GM12878 (cell line): ENCODE data around the gene FOXK1. TPM values are rescaled to one million over a fixed set of nuclear protein-coding genes. Genes with fewer than 3 reads are reported as not detected.

Experiments used
- ATAC-seq: fragments of 200-7000 bp; cut with Tn5 transposase; 3 replicates; pipeline ENCODE4 v1.9.1; 2020; ENCODE audit warnings: mild to moderate bottlenecking, moderate library complexity
- BruUV-seq: library from RNA; stranded (reverse); fragments of 400-500 nt; replicated peaks from 2 replicates; lab custom pipeline; 2021; lab: Mats Ljungman, UMichigan
- CTCF ChIA-PET: fragments of 300-600 bp; sonication (Branson Sonifier 250); formaldehyde crosslinking; extraction: SDS; loops from one replicate; lab custom pipeline; 2021; ENCODE audit warnings: inconsistent platforms; lab: Yijun Ruan, JAX
- POLR2A ChIA-PET: fragments of 350-600 bp; formaldehyde crosslinking; extraction: SDS; loops from one replicate; lab custom pipeline; 2021; ENCODE audit warnings: inconsistent platforms; lab: Charles Lee
- RAD21 ChIA-PET: fragments of 300-600 bp; sonication (Branson Sonifier 250); formaldehyde crosslinking; loops from one replicate; lab custom pipeline; 2023; ENCODE audit warnings: antibody characterized with exemption; ENCODE audit not compliant: unreplicated experiment; lab: Charles Lee
- SMC1A ChIA-PET: fragments of 300-600 bp; sonication (Branson Sonifier 250); formaldehyde crosslinking; loops from one replicate; lab custom pipeline; 2023; ENCODE audit not compliant: unreplicated experiment, uncharacterized antibody; lab: Charles Lee
- DNase-seq: peaks from one replicate; pipeline ENCODE4 v3.0.0-alpha.2; 2011; ENCODE audit warnings: low read depth, low spot score
- FAIRE-seq: peaks from 3 replicates; lab custom pipeline; 2011; peaks lifted over from hg19 to GRCh38; lab: Jason Lieb, UNC
- H2AFZ ChIP-seq: 2 replicates; pipeline ENCODE4 v1.6.0; 2011; ENCODE audit warnings: low read depth, low read length, control low read depth; ENCODE audit not compliant: control insufficient read depth
- H3K27ac ChIP-seq: 2 replicates; pipeline ENCODE4 v1.5.1; 2011; ENCODE audit warnings: control low read depth; ENCODE audit not compliant: control insufficient read depth, insufficient read depth
- H3K27me3 ChIP-seq, 2 experiments: replicated peaks in 1 of 2; 2 replicates each; pipeline versions ENCODE4 v1.6.0 to v1.6.1; 2011; ENCODE audit warnings: low read length in 1 of 2; ENCODE audit not compliant: control insufficient read depth in 2 of 2, insufficient read depth in 2 of 2
- H3K36me3 ChIP-seq, 2 experiments: 2 replicates each; pipeline ENCODE4 v1.5.1; 2011; ENCODE audit warnings: low read length in 1 of 2; ENCODE audit not compliant: control insufficient read depth in 2 of 2, insufficient read depth in 2 of 2
- H3K4me1 ChIP-seq: 2 replicates; pipeline ENCODE4 v1.6.1; 2011; ENCODE audit warnings: mild to moderate bottlenecking, low read length, moderate library complexity, mixed read lengths; ENCODE audit not compliant: control insufficient read depth, insufficient read depth
- H3K4me2 ChIP-seq: 2 replicates; pipeline ENCODE4 v1.6.0; 2011; ENCODE audit warnings: control low read depth; ENCODE audit not compliant: control insufficient read depth, insufficient read depth
- H3K4me3 ChIP-seq: fragments of 200-600 bp; sonication (generic); 2 replicates; pipeline ENCODE4 v1.5.1; 2016
- H3K79me2 ChIP-seq: 2 replicates; pipeline ENCODE4 v1.6.0; 2011; ENCODE audit warnings: low read length; ENCODE audit not compliant: control insufficient read depth, insufficient read depth
- H3K9ac ChIP-seq: 2 replicates; pipeline ENCODE4 v1.8.0; 2011; ENCODE audit warnings: low read length, control low read depth, mixed read lengths; ENCODE audit not compliant: control insufficient read depth, insufficient read depth
- H3K9me3 ChIP-seq: replicated peaks from 3 replicates; pipeline ENCODE4 v1.5.1; 2011; ENCODE audit warnings: mild to moderate bottlenecking, low read length; ENCODE audit not compliant: control insufficient read depth, insufficient read depth
- H4K20me1 ChIP-seq: 2 replicates; pipeline ENCODE4 v1.6.0; 2011; ENCODE audit not compliant: control insufficient read depth, insufficient read depth
- CEBPB ChIP-seq, 2 experiments: fragments of 150-350 bp in 1 of 2; IDR thresholded peaks; 2 replicates each; pipeline ENCODE4 v1.6.1; 2012 to 2014; ENCODE audit warnings: low read depth in 2 of 2, low read length in 2 of 2, borderline replicate concordance in 1 of 2, inconsistent platforms in 1 of 2
- CEBPZ ChIP-seq: fragments of 150-350 bp; IDR thresholded peaks from 2 replicates; pipeline ENCODE4 v1.6.1; 2016; ENCODE audit warnings: low read depth, low read length
- IRF5 ChIP-seq: fragments of 450-650 bp; IDR thresholded peaks from 2 replicates; pipeline ENCODE4 v1.6.1; 2017; ENCODE audit warnings: borderline replicate concordance
- NKRF ChIP-seq: fragments of 450-650 bp; conservative IDR thresholded peaks from 2 replicates; pipeline ENCODE4 v1.6.1; 2017; ENCODE audit warnings: mild to moderate bottlenecking, moderate library complexity
- NR2F1 ChIP-seq: fragments of 450-650 bp; conservative IDR thresholded peaks from 2 replicates; pipeline ENCODE4 v1.6.1; 2017; ENCODE audit warnings: mild to moderate bottlenecking
- PKNOX1 ChIP-seq: fragments of 450-650 bp; IDR thresholded peaks from 2 replicates; pipeline ENCODE4 v1.6.1; 2016; ENCODE audit warnings: mild to moderate bottlenecking
- PML ChIP-seq: IDR thresholded peaks from 2 replicates; pipeline ENCODE4 v1.6.1; 2012; ENCODE audit warnings: low read length, inconsistent platforms
- POLR2AphosphoS2 ChIP-seq: IDR thresholded peaks from 2 replicates; pipeline ENCODE4 v1.6.1; 2011; ENCODE audit warnings: low read depth, mild to moderate bottlenecking, low read length, improper control_type of control experiment, moderate library complexity
- RBBP5 ChIP-seq: fragments of 200-600 bp; sonication (generic); conservative IDR thresholded peaks from 2 replicates; pipeline ENCODE4 v1.6.1; 2016
- SIX5 ChIP-seq: IDR thresholded peaks from 2 replicates; pipeline ENCODE4 v1.6.1; 2011; ENCODE audit warnings: mild to moderate bottlenecking, low read depth, low read length, moderate library complexity; ENCODE audit not compliant: severe bottlenecking
- SP1 ChIP-seq: IDR thresholded peaks from one replicate; pipeline ENCODE4 v1.6.1; 2011; ENCODE audit warnings: low read depth, low read length
- SPI1 ChIP-seq: IDR thresholded peaks from 2 replicates; pipeline ENCODE4 v1.6.1; 2011; ENCODE audit warnings: low read depth, mild to moderate bottlenecking, low read length, moderate library complexity, borderline replicate concordance; ENCODE audit not compliant: insufficient read depth
- SRF ChIP-seq, 2 experiments: IDR thresholded peaks; 2 replicates each; pipeline ENCODE4 v1.6.1; 2011; ENCODE audit warnings: low read depth in 2 of 2, low read length in 2 of 2, mild to moderate bottlenecking in 1 of 2, moderate library complexity in 1 of 2
- TARDBP ChIP-seq: IDR thresholded peaks from 2 replicates; pipeline ENCODE4 v1.6.1; 2016; ENCODE audit warnings: borderline replicate concordance
- WGBS: methylation state at CpG from one replicate; pipeline ENCODE4 v1.1.6; 2016; ENCODE audit warnings: low lambda C conversion rate; ENCODE audit not compliant: insufficient replicate concordance, insufficient coverage; ENCODE audit errors: missing lambda C conversion rate; 5-methylcytosine and 5-hydroxymethylcytosine counted together
- in situ Hi-C: fragments of 300-500 bp; cut with MboI; formaldehyde crosslinking; loops from 9 replicates; pipeline ENCODE4 v1.14.3; 2018; ENCODE audit warnings: mixed read lengths
- intact Hi-C: fragments of 100-400 bp; cut with micrococcal nuclease; formaldehyde crosslinking; loops from one replicate; pipeline ENCODE4 v1.14.2; 2022; ENCODE audit not compliant: unreplicated experiment
- polyA plus RNA-seq, 11 experiments: library from polyadenylated mRNA; depleted of rRNA in 4 of 11; unstranded in 6 of 11; stranded (reverse) in 5 of 11; fragments of >200 nt; fragmentation: Nextera tagmentation in 4 of 11; fragmentation: Illumina TruSeq in 1 of 11; extraction: Ambion mirVana in 4 of 11; extraction: Trizol in 1 of 11; gene quantifications; 1 replicate in 1 of 11; 2 replicates in 10 of 11; pipeline versions ENCODE4 v1.2.1 to v1.2.3, GENCODE V29; 2011 to 2016; ENCODE audit warnings: inconsistent platforms in 2 of 11, missing spikeins in 2 of 11, low read depth in 1 of 11
- total RNA-seq, 4 experiments: library from RNA; depleted of rRNA in 3 of 4; stranded (reverse); fragments of >200 nt in 3 of 4; fragmentation: Illumina TruSeq in 1 of 4; extraction: Trizol in 1 of 4; gene quantifications; 2 replicates each; pipeline versions ENCODE4 v1.2.1 to v1.2.3, GENCODE V29; 2013 to 2021

FOXK1 gene
- total and polyA plus RNA-seq, 10 of the 15 experiments (the other 5 are each of a cell fraction or from before 2014, with no cell fraction given), result 0.24 to 31.8 (median 4.5) TPM

GRCh38 chr7:4758791-4759190 is 76.7 kb downstream of the FOXK1 start:
- no peaks in the 10 kb centered on the region for H3K4me1 ChIP-seq
- H3K79me2 ChIP-seq, result no peaks in the 10 kb centered on the region
- H3K9me3 ChIP-seq, result no peaks in the 10 kb centered on the region
- no peak overlapping the region for H2AFZ ChIP-seq
- no peaks in the 10 kb centered on the region for H3K27me3 ChIP-seq
- ChIA-PET RAD21 (no interaction called here), POLR2A (no interaction called here), CTCF (no interaction called here), SMC1A (no interaction called here)
- H3K4me3 ChIP-seq, result no peak overlapping the region
- ATAC-seq, result no peak
- H3K36me3 ChIP-seq, result peaks cover 11 to 30% of the 10 kb centered on the region in 2 experiments; a peak in 3 of 4 replicates
- no TSS peak for BruUV-seq
- no peaks in the 10 kb centered on the region for H4K20me1 ChIP-seq
- WGBS, result 97% methylated on average over 24 of the region's 29 CpGs
- DNase-seq, result no peak
- no peak overlapping the region for H3K27ac ChIP-seq
- in situ Hi-C loops (no loop called here), intact Hi-C loops (no loop called here)
- FAIRE-seq, result no peak
- H3K9ac ChIP-seq, result no peak overlapping the region
- no peak overlapping the region for H3K4me2 ChIP-seq
- TF ChIP-seq RBBP5, result no peak
- no peak for TF ChIP-seq NR2F1
- TF ChIP-seq PML, result no peak
- no peak for TF ChIP-seq CEBPZ
- TF ChIP-seq SRF (IDR thresholded peaks at IDR 0.05; ENCODE audit: low read depth in 2 of 2, low read length in 2 of 2), result no peak
- TF ChIP-seq IRF5, result no peak
- TF ChIP-seq PKNOX1, result no peak
- no peak for TF ChIP-seq TARDBP
- no peak for TF ChIP-seq POLR2AphosphoS2
- TF ChIP-seq SPI1, result no peak
- TF ChIP-seq CEBPB (IDR thresholded peaks at IDR 0.05; ENCODE audit: borderline replicate concordance in 1 of 2, low read depth in 2 of 2, low read length in 2 of 2), result no peak
- no peak for TF ChIP-seq SP1
- TF ChIP-seq SIX5, result no peak
- no peak for TF ChIP-seq NKRF
